ENCODE results near the gene RASGRP3.

The RASGRP3 gene

GRCh38 chr2:33588232-33588631 is 111.8 kb downstream of the RASGRP3 start:
- DNase-seq, result no peak

- no peak for DNase-seq
Observed at GRCh38 chr2:33589444-33589843, 113.0 kb downstream of the RASGRP3 start.

DNA sequence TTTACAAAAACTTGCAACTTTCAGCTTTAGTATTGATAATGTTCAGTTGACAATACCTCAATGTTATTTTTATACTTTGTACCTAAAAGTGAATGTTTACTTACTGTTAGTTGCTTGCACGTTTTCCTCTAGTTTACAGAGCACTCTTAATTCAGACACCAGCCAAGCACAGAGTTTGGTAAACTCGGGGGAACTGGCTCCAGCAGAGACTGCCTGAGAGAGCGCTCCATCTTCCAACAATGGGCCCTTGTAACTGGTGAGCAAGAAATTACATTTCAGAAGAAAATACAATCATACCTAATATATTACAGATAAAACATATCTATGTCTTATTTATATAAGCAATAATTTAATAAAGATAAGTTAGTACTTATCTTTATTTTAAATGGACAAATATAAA is 118.9 kb downstream of the RASGRP3 start:
- DNase-seq, result no peak

- no peak for DNase-seq
Observed at GRCh38 chr2:33597026-33597425, 120.6 kb downstream of the RASGRP3 start.

DNA sequence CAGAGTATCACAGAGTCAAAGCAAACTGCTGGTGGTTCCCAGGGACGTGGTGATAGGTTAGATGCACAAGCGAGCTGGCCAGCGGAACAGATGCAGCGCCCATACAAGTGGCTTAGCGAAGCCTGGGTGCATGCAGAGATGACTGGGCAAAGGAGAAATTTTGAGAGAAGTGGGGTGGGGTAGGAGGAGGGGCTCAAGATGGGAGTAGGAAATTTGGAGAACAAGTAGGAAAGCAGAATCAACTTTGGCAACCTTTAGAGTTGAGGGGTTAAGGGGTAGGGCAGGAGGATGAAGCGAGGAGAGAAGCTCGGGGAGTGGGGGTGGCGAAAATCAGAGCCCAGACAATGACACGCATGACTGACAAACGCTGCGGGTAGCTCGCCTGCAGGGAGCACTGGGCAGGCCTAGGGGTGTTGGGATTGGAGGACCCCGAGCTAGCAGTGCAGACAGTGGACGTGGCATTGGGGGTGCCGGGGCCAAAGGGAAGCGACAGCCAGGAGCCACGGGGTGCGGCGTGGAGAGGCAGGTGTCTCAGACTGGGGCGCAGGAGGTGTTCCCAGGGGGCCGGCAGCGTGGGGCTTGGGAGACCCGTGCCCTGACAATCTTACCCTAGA is 122.2 kb downstream of the RASGRP3 start:
- DNase-seq, result no peak

- peak; percentile 52 to 72 for DNase-seq
Observed at GRCh38 chr2:33599175-33599942, 122.9 kb downstream of the RASGRP3 start, which contains the start of gene FAM98A. FAM98A (minus strand) TSS chr2:33599299; CDS start chr2:33599221, 78 bp downstream.

DNA sequence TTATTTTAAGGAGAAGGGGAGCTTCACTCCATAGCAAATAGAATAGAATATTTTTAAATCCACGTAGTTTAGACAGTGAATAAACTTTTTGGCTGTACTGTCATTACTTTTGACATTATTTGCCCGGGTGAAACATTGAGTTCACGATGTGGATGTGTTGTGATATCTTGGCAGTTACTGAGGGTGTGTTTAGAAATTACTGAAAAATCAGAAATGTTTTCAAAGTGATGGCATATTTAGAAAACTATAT is 123.4 kb downstream of the RASGRP3 start:
- no peak for DNase-seq

DNA sequence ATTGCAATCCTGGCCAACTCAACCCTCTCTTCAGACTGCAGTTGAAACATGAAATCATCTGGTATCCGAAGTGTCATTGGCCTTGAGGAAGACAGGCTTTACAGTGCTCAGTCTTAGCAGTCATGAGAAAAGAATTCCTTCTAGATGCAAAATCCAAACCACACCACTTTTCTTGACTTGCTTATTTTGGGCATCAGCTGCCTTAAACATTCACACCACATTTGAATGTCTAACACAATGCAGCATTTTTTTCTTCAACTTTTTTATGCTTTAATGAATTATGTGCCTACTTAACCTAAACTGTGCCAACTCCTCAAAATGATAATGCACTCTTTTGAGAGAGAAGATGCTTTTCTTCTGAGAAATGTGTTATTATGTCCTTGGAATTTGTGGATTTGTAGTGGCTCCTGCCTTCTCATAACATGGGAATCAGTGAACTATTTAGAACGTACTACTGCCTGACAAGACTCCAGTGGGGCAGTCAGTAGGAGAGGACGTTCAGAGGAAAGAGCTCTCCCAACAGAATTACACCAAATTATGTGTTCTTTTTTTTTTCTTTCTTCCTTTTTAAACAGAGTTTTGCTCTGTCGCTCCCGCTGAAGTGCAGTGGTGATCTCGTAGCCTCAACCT is 125.9 kb downstream of the RASGRP3 start:
- DNase-seq, result no peak

DNA sequence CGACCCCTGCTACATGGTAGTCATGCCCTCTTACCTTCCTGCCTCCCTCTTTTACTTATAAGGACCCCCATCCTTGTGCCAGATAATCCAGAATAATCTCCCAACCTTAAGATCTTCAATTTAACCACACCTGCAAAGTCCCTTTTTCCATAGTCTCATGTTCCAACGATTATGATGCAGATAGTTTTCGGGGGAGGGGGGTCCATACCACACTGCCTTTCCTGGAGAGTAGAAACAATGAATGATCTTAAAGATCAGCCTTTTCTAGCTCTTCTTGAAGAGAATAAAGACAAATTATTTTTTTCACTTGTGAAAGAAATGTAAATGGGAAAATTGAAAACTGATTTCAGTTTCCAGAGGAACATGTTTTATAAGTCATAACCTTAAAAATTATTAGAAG is 127.0 kb downstream of the RASGRP3 start:
- DNase-seq, result no peak

GRCh38 chr2:33605056-33605455 is 128.6 kb downstream of the RASGRP3 start:
- DNase-seq, result no peak

GRCh38 chr2:33606100-33606499 is 129.7 kb downstream of the RASGRP3 start:
- no peak for DNase-seq

DNA sequence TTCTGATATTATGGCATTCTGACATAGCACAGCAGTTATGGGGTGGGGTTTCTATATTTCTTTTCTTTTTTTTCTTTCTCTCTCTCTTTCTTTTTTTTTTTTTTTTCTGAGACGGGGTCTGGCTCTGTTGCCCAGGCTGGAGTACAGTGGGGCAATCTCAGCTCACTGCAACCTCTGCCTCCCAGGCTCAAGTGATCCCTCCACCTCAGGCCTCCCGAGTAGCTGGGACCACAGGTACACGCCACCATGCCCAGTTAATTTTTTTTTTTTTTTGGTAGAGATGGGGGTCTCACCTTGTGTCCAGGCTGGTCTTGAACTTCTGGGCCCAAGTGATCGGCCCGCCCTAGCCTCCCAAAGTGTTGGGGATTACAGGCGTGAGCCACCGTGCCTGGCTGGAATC is 130.2 kb downstream of the RASGRP3 start:
- no peak for DNase-seq

GRCh38 chr2:33607251-33607721 is 130.8 kb downstream of the RASGRP3 start:
- no peak for DNase-seq

GRCh38 chr2:33607905-33608304 is 131.5 kb downstream of the RASGRP3 start:
- DNase-seq, result no peak

DNA sequence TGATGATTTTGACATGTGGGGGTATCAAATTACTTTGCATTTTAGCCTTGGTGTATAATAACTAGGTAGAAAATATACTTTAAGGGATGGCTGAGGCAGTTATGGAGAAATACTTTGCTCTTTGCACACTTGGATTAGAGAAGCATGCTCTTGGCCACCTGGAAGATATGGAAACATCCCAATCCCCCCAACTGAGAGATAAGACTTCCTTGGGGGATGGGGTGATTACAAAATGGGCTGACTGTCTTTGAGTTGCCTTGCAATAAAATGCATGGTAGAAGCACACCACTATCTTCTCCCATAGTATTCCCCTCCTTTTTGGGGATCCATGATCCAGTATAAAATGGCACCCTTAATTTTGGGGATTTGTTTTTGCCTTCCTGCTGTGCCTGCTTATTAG is 137.7 kb downstream of the RASGRP3 start:
- no peak for DNase-seq
